GM18508 (cell line): Measurements from ENCODE around the gene HOXA1.

Experiments used
- ATAC-seq: cut with Tn5 transposase; IDR thresholded peaks from one replicate; pipeline ENCODE4 v1.9.1; 2021; ENCODE audit warnings: moderate number of reproducible peaks; ENCODE audit not compliant: insufficient read depth, unreplicated experiment

HOXA1 gene

DNA sequence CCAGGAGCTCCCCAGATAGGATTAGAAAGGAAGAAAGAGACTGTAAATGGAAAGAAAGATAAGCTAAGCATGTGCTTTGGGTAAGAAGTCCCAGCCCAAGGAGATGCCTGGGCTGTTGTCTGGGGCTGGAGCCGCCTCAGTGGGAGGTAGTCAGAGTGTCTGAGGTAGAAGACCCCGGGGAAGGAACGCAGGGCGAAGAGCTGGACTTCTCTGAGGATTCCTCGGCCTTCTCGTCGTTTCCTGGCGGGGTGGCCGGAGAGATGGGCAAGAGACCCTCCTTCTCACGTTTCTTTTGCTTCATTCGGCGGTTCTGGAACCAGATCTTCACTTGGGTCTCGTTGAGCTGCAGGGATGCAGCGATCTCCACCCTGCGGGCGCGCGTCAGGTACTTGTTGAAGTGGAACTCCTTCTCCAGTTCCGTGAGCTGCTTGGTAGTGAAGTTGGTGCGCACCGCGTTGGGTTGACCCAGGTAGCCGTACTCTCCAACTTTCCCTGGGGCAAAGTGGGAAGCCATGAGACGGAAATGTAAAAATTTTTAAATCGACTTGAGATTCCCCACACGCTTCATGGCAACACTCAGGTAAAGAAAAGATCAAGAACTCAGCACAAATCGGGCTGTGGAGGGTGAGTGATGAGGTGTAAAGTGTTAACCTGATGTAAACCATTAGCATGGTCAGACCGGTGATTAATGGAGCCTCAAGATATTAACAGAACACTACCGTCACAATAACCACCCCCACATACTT, 1.3 kb downstream of the HOXA1 start:
- no peak for ATAC-seq

DNA sequence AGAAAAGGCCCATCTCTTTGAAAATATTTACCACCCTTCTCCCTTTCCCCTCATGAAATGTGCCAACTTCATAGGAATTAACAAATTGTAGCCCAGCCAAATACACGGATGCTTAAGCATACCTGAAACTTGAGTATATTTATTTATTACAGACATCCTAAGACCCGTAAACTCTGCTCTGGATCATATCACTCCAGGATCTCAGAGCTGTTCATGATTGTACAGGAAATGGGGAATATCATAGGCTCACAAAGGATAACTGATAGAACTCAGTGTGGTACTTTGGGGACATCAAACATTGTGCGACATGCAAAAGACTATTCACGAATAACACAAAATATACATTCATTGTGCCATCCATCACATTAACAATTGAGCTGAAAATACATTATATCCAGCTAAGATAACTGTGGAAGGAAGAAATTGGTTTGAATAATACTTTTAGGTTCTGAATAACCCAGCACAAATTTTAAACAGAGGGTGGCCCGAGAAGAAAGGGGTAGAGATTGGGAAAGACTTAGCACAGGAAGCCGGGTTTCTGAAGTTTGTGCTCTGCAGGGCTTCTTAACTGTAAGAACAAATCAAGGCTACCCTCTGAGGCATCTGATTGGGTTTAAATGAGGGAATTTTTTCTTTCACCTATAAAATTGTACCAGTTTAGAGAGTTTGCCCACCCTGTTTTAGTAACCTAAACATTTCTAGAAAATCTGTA, 2.5 kb downstream of the HOXA1 start:
- ATAC-seq: no peak

DNA sequence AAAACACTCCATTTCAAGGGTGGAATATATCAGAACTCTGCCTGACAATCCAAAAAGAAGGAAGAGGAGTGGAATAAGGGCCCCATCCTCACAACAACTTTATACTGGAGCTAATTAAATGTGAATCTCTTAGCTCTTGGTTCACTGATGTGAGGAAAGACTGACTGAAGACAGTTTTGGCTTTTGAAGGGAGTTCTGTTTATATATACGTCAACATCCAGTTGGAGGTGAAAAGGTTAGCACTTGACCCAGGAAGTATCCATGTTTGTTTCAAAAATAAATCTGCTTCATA, 3.0 kb downstream of the HOXA1 start:
- no peak for ATAC-seq

DNA sequence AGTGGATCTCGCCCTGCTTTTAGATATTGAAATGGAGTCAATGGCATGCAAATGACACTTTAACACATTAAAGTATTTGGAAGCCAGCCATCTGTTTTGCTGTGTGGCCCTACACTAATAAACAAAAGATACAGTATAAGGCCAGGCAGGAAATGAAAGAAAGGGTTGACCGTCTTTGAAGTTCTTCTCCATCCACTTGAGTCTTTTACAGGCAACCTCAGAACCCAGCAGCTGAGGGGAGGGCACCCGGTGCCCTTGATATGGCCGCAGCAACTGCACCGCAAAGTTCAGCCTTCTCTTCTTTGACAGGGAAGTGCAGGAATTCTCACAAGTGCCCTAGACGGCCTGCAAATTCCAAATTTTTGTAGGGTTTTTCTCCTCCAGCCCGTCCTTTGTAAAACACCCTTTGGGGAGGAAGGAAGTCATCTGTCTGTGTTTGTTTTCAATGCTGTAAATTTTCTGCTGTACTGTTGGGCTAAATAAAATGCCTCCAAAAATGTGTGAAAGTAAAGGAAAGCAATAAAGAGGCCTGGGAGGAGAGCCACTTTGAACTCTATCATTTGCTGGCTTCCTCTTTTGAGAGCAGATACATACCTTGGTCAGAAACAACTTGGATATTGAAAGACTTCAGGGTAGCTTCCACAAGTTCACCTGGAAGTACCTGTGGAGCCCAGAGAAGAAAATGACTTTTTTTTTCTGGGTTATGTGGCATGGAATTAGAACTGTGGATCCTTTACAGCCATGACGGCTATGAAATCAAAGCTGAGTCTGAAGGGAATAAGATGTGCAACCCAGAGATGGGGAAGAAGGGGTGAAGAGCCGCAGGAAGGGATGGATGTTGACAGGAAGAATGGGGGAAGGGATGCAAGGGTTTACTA, 3.6 kb downstream of the HOXA1 start:
- ATAC-seq: no peak

DNA sequence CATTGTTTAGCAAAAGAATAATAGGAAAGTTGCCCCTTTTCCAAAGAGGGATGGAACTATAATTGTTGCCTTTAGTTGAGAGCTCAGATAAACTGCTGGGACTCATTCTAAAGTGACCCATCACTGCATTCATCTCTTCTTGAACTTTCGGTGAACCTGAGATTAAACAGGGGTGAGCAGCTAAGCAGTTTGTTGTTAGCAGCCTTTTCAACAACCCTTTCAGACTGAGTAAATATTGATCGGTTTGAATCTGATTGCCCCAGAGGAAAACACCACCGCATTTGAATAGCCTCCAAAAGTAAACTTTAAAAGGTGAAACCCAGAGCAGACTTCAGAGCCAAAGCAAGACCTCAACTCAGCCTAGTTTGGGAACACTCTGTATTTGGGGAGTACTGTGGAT, 4.7 kb downstream of the HOXA1 start:
- no peak for ATAC-seq

- no peak for ATAC-seq
Observed at GRCh38 chr7:27088002-27088922, 7.5 kb downstream of the HOXA1 start.

GRCh38 chr7:27083646-27084045, 12.2 kb downstream of the HOXA1 start:
- ATAC-seq: no peak

GRCh38 chr7:27082171-27082570, 13.6 kb downstream of the HOXA1 start:
- ATAC-seq: no peak

DNA sequence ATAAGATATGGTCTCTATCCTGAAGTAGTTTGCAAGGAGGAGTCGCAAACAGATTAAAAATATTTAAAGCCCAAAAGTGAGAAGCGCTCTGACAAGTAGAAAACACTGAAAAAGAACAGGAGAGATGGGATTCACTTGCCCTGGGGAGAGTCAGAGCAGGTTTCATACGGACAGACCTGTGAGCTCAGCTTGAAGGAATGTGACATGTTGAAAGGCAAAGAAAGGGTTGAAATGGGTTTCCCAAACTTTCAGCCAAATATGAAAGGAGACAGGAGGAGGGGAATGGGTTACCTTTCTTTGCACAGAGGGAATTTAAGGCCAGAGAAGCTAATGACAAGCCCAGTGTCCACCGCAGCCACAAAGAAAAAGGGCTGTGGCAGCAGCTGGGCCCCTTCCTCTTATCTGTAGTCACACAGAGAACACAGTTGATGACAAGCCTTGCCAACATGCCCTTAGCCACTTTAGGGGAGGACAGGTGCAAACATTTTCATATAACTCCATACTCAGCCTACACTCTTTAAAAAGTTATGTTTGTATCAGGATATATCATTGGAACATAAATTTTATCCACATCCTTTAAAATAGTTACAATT, 14.9 kb downstream of the HOXA1 start:
- no peak for ATAC-seq

GRCh38 chr7:27079234-27079975, 16.4 kb downstream of the HOXA1 start:
- no peak for ATAC-seq

DNA sequence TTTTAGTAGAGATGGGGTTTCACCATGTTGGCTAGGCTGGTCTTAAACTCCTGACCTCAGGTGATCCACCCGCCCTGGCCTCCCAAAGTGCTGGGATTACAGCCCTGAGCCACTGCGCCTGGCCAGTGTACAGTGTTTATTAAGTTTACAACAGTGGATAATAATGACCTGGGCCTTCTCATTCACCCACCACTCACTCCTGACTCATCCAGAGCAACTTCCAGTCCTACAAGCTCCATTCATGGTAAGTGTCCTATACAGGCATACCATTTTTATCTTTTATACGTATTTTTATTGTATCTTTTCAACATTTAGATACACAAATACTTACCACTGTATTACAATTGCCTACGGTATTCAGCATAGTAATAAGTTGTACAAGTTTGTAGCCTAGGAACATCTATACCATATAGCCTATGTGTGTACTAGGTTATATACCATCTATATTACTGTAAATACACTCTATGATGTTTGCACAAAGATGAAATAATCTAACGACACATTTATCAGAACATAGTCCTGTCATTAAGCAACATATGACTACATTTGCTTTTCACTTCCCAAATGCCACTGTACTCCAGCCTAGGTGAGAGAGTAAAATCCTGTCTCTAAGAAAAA, 17.1 kb downstream of the HOXA1 start:
- no peak for ATAC-seq

- ATAC-seq: no peak
Observed at GRCh38 chr7:27073076-27073475, 22.7 kb downstream of the HOXA1 start.

DNA sequence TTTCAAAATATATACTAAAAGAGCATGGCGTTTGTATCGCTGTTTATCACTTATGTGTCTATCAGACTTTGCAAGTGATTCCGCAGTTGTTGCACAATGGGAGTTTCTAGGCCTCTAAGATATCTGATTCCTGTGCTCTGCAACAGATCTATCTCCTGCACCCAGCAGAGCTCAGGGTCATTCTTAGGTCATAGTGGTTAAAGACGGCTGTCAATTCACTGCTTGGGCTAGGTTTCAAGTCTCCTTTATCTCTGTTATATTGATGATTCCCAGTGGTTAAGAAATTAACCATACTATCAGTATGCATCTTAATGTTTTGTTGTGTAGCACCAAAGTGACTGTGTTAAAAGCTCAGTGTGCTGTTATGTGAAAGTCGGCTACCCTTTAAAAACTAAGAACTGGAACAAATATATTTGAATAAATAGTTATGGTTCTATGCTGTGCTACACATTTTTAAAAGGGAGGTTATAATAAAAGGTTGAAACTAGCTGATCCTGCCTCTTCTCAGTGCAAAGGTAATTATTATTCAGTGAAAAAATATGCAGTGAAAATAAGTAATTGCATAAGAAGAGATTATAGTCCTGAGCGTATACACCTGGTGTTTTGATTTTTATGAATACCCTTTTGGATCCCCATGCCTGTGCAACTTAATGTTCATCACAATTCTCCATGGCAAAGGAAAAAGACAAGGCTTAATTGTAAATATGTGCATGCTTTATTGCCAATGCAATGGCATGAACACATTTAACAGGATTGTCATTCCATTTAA, 24.0 kb downstream of the HOXA1 start:
- ATAC-seq: no peak

- no peak for ATAC-seq
Observed at GRCh38 chr7:27068259-27068658, 27.5 kb downstream of the HOXA1 start.

- ATAC-seq: no peak
Observed at GRCh38 chr7:27066148-27066547, 29.7 kb downstream of the HOXA1 start.

DNA sequence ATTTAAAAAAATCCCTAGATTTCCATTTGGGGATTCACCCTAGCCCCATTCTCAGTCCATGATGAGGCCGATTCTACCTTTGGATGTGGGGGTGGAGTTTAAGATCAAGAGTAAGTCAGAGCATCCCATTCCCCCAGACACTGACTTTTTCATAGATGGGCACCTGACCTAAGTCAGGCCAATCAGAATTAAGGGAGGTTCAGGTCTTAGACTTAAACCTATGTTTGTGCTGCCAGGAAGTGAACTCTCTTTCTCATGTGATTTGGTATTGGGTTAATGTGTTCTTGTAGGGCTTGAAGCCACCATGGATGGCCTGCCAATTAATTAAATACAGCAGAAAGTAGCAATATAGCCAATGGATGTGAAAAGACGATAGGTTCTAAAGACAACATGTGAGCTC, 30.1 kb downstream of the HOXA1 start:
- no peak for ATAC-seq

DNA sequence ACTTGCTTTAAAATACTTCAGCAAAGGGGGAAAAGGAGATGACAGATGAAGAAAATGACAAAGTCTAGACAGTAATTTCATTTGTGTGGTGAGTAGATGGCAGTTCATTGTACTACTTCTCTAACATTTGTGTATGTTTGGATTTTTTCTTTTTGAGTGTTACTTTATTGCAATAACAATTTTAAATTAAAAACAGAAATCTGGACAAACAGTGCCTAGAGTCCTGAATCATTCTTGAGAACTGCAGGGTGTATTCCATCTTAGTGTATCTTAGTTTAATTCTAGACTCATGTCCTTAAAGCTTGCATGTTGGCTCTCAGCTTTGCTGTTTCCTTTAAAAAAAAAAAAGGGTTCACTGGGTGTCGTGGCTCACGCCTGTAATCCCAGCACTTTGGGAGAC, 31.1 kb downstream of the HOXA1 start:
- ATAC-seq: no peak

DNA sequence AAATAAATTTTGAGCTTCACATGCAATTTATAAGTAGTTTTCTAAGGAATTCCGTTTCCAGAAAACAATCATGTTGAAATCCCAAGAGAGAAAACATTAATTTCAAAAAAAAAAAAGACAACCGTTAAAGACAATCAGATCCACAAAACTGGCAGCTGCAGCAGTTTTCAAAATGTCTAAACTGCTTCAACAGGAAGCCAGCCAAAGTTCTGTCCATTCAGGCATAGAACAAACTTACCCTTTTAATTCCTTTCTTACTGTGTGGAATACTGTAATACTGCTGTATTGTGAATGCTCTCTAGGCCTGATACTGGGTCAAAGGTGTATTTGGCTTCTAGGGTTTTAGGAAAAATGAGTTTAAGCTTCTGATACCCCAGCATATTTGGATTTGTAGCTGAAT, 31.6 kb downstream of the HOXA1 start:
- ATAC-seq: no peak
